NB4 (cell line): ENCODE measurements around the gene PPP2R1B.

Experiments
- DNase-seq: peaks from one replicate; pipeline ENCODE4 v3.0.0; 2010; ENCODE audit warnings: low read depth
- H3K4me3 ChIP-seq: one replicate; pipeline ENCODE4 v1.5.1; 2011; ENCODE audit warnings: mild to moderate bottlenecking, low read depth, low read length, moderate library complexity
- MAX ChIP-seq: IDR thresholded peaks from 2 replicates; pipeline ENCODE4 v1.6.1; 2011; ENCODE audit warnings: low read depth, low read length
- MYC ChIP-seq: IDR thresholded peaks from 2 replicates; pipeline ENCODE4 v1.6.1; 2011; ENCODE audit warnings: low read depth, low read length
- POLR2A ChIP-seq: IDR thresholded peaks from 2 replicates; pipeline ENCODE4 v1.6.1; 2011; ENCODE audit warnings: mild to moderate bottlenecking; ENCODE audit not compliant: insufficient read length; ENCODE audit errors: extremely low read depth
- TF ChIP-seq, protein P1 (sequence below): IDR thresholded peaks from one replicate; pipeline ENCODE4 v1.5.1; 2012; ENCODE audit warnings: low read depth, low read length

The PPP2R1B gene

DNA sequence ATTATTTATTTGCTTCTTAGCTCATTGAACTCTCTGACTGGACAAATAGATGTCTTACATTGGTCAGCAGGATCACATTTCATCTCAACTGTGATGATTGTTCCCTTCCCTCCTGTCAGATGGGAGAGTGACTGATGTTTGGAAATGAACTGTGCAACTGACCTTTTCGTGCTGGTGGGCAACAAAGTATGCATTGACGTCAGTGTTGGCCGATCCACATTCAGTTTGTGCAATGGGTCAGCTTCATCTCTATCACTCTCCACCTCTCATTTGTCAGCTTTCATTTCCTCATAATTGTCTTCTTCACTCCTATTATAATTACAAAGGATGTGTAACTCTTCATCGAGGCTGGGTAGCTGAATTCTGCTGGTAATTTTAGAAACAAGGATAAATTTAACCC is 71.3 kb downstream of the PPP2R1B start:
- TF ChIP-seq POLR2A, result no peak
- TF ChIP-seq MYC, result no peak
- no peak for TF ChIP-seq MAX
- TF ChIP-seq, protein P1, sequence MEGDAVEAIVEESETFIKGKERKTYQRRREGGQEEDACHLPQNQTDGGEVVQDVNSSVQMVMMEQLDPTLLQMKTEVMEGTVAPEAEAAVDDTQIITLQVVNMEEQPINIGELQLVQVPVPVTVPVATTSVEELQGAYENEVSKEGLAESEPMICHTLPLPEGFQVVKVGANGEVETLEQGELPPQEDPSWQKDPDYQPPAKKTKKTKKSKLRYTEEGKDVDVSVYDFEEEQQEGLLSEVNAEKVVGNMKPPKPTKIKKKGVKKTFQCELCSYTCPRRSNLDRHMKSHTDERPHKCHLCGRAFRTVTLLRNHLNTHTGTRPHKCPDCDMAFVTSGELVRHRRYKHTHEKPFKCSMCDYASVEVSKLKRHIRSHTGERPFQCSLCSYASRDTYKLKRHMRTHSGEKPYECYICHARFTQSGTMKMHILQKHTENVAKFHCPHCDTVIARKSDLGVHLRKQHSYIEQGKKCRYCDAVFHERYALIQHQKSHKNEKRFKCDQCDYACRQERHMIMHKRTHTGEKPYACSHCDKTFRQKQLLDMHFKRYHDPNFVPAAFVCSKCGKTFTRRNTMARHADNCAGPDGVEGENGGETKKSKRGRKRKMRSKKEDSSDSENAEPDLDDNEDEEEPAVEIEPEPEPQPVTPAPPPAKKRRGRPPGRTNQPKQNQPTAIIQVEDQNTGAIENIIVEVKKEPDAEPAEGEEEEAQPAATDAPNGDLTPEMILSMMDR, result no peak
- DNase-seq, result no peak
- H3K4me3 ChIP-seq, result no peak overlapping the region

GRCh38 chr11:111693224-111693937 is 72.8 kb downstream of the PPP2R1B start:
- TF ChIP-seq POLR2A, result no peak
- TF ChIP-seq MAX, result no peak
- TF ChIP-seq, protein P1, result no peak
- TF ChIP-seq MYC, result no peak
- DNase-seq, result no peak
- no peak overlapping the region for H3K4me3 ChIP-seq

DNA sequence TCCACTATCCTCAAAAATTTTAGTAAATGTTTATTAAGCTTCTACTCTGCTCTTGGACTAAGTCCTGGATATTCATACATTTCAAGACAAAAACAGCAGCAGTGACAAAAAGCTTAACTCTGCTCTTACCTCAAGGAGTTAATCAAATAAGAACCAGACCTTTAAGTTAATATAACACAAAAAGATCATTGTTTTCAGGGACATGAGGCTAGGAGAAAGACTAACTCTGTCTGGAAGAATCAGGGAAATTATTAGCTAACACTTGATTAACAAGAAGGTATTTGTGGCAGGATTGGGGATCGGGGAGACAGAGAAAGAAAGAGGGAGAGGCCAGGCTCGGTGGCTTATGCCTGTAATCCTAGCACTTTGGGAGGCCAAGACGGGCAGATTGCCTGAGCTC is 74.4 kb downstream of the PPP2R1B start:
- TF ChIP-seq POLR2A, result no peak
- TF ChIP-seq MYC, result no peak
- TF ChIP-seq, protein P1, result no peak
- TF ChIP-seq MAX, result no peak
- H3K4me3 ChIP-seq, result no peak overlapping the region
- no peak for DNase-seq

DNA sequence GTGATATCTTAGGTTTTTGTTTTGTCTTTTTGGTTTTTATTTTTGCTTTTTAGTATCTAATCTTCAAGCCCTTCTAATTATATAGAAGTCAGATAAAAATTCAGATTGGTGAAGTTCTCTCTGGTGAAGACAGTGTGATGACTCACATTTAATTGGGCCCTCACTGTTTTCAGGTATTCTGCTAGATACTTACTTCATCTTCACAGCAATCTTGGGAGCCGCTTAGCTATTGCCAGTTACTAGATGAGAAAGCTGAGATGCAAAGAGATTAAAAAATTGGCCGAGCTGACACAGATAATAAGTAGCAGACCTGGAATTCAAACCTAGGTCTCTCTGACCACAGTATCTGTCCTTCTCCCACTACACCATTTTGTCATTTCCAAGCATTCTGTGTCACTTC is 75.0 kb downstream of the PPP2R1B start:
- TF ChIP-seq MAX, result no peak
- H3K4me3 ChIP-seq, result no peak overlapping the region
- no peak for DNase-seq

GRCh38 chr11:111688013-111688412 is 78.2 kb downstream of the PPP2R1B start:
- TF ChIP-seq POLR2A, result no peak
- no peak for TF ChIP-seq MAX
- TF ChIP-seq, protein P1, result no peak
- no peak for TF ChIP-seq MYC
- DNase-seq, result no peak
- no peak overlapping the region for H3K4me3 ChIP-seq

DNA sequence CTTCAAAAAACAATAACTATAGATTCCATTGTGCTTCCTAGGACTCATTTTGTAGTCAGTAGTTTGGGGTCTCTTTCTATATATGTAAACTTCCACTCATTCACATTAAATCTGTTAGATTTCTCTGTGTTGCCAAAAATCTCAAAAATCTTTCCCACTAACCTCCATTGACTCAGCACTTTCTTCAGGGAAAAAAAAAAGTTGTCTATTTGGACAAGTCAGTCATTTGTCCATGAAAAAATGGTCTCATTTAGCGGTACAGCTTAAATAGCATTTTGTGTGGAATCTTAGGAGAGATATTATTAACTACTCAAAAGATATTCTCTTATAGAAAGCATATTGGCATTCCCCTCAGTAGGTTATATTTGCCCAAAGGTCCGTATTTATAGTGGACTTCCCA is 81.9 kb downstream of the PPP2R1B start:
- H3K4me3 ChIP-seq, result no peak overlapping the region
- TF ChIP-seq POLR2A (no peak), MYC (no peak), MAX (no peak)
- TF ChIP-seq, protein P1, result no peak
- DNase-seq, result no peak
